ENCODE measurements around the gene ZNF227. TPM values are rescaled to one million over a fixed set of nuclear protein-coding genes. Genes with fewer than 3 reads are reported as not detected.
"Not testable (repeated sequence)": the region's sequence is repeated elsewhere in the genome, so short reads cannot be mapped to it uniquely, and the experiment has no call there.

ZNF227 gene
- polyA plus RNA-seq, result 16.4 TPM

GRCh38 chr19:44212250-44212865 lies at the start of gene ZNF227:
Gene ZNF227 (plus strand): TSS chr19:44212532. CDS start chr19:44217793, 5,261 bp downstream.
- peak within 1 kb of the TSS; percentile 89 to 96 (median 92) for H3K27ac Mint-ChIP-seq

GRCh38 chr19:44163789-44164188 lies 48.5 kb upstream of the ZNF227 start:
- Mint-ChIP-seq H3K4me3 (peak overlapping the region in 1 of 4 donors; percentile 16), H3K9me3 (peaks cover 19 to 37% (median 28%) of the 10 kb centered on the region in 3 donors)

More at GRCh38 chr19:44212250-44212865, at the start of gene ZNF227:
- peak within 1 kb of the TSS; percentile 94 to 99 (median 99) for H3K4me3 Mint-ChIP-seq
- H3K36me3 Mint-ChIP-seq, result peaks cover 11% of the 10 kb centered on the region
- H3K27me3 Mint-ChIP-seq, result no peaks in the 10 kb centered on the region
- H3K9me3 Mint-ChIP-seq, result peaks cover 0 to 3% (median 0%) of the 10 kb centered on the region in 3 donors
- H3K4me1 Mint-ChIP-seq, result peaks cover 15 to 31% (median 17%) of the 10 kb centered on the region in 3 donors

GRCh38 chr19:44164327-44164672 lies 48.0 kb upstream of the ZNF227 start:
- Mint-ChIP-seq H3K4me3 (peak overlapping the region; percentile 92 to 100 (median 97)), H3K27me3 (no peaks in the 10 kb centered on the region), H3K27ac (peak overlapping the region in 2 of 3 donors; percentile 19 to 97), H3K9me3 (peaks cover 18 to 37% (median 28%) of the 10 kb centered on the region in 3 donors), H3K36me3 (peaks cover 15% of the 10 kb centered on the region), H3K4me1 (peaks cover 19 to 27% (median 23%) of the 10 kb centered on the region in 3 donors)

More at GRCh38 chr19:44163789-44164188, 48.5 kb upstream of the ZNF227 start:
- peak overlapping the region in 1 of 3 donors; percentile 72 for H3K27ac Mint-ChIP-seq
- no peaks in the 10 kb centered on the region for H3K27me3 Mint-ChIP-seq
- H3K4me1 Mint-ChIP-seq, result peaks cover 19 to 27% (median 23%) of the 10 kb centered on the region in 3 donors
- peaks cover 13% of the 10 kb centered on the region for H3K36me3 Mint-ChIP-seq

- Mint-ChIP-seq H3K27ac (peak within 1 kb of the TSS; percentile 19 to 97 (median 97)), H3K27me3 (no peaks in the 10 kb centered on the region), H3K36me3 (peaks cover 18% of the 10 kb centered on the region), H3K9me3 (peaks cover 15 to 37% (median 25%) of the 10 kb centered on the region in 3 donors), H3K4me1 (peaks cover 19 to 27% (median 23%) of the 10 kb centered on the region in 3 donors), H3K4me3 (peak within 1 kb of the TSS; percentile 92 to 100 (median 97))
Observed at GRCh38 chr19:44164673-44165512, 47.4 kb upstream of the ZNF227 start, which contains the start of gene ZNF226. Gene ZNF226 (plus strand): TSS chr19:44165100. CDS start chr19:44170081, 4,981 bp downstream.

GRCh38 chr19:44170660-44171059 lies 41.7 kb upstream of the ZNF227 start:
- Mint-ChIP-seq H3K36me3 (peaks cover 55% of the 10 kb centered on the region), H3K9me3 (peaks cover 25 to 44% (median 34%) of the 10 kb centered on the region in 3 donors)

GRCh38 chr19:44176590-44176989 lies 35.7 kb upstream of the ZNF227 start:
- H3K27me3 Mint-ChIP-seq, result no peaks in the 10 kb centered on the region
- no peak overlapping the region for H3K27ac Mint-ChIP-seq
- no peaks in the 10 kb centered on the region for H3K4me1 Mint-ChIP-seq
- peaks cover 28 to 56% (median 50%) of the 10 kb centered on the region in 3 donors for H3K9me3 Mint-ChIP-seq
- H3K4me3 Mint-ChIP-seq, result no peak overlapping the region
- H3K36me3 Mint-ChIP-seq, result peaks cover 51% of the 10 kb centered on the region

More at GRCh38 chr19:44170660-44171059, 41.7 kb upstream of the ZNF227 start:
- H3K27me3 Mint-ChIP-seq, H3K4me3 Mint-ChIP-seq, H3K27ac Mint-ChIP-seq: not testable (repeated sequence)
- peaks cover 10 to 16% (median 10%) of the 10 kb centered on the region in 3 donors for H3K4me1 Mint-ChIP-seq

- Mint-ChIP-seq H3K36me3 (peaks cover 15% of the 10 kb centered on the region), H3K27ac (no peak overlapping the region), H3K4me1 (peaks cover 0 to 2% (median 0%) of the 10 kb centered on the region in 3 donors), H3K27me3 (no peaks in the 10 kb centered on the region), H3K9me3 (peaks cover 17 to 60% (median 48%) of the 10 kb centered on the region in 3 donors), H3K4me3 (no peak overlapping the region)
Observed at GRCh38 chr19:44180968-44181367, 31.4 kb upstream of the ZNF227 start.

GRCh38 chr19:44182145-44182544 lies 30.2 kb upstream of the ZNF227 start:
- no peaks in the 10 kb centered on the region for H3K27me3 Mint-ChIP-seq
- H3K4me1 Mint-ChIP-seq, result peaks cover 0 to 2% (median 0%) of the 10 kb centered on the region in 3 donors
- peaks cover 5% of the 10 kb centered on the region for H3K36me3 Mint-ChIP-seq
- H3K9me3 Mint-ChIP-seq, result peaks cover 17 to 52% (median 40%) of the 10 kb centered on the region in 3 donors
- H3K4me3 Mint-ChIP-seq, result peak overlapping the region in 1 of 4 donors; percentile 68
- H3K27ac Mint-ChIP-seq, result no peak overlapping the region

GRCh38 chr19:44190020-44190419 lies 22.3 kb upstream of the ZNF227 start:
- Mint-ChIP-seq H3K27me3 (no peaks in the 10 kb centered on the region), H3K9me3 (peaks cover 15 to 40% (median 31%) of the 10 kb centered on the region in 3 donors), H3K27ac (no peak overlapping the region), H3K4me3 (no peak overlapping the region), H3K36me3 (peaks cover 4% of the 10 kb centered on the region), H3K4me1 (peaks cover 0 to 2% (median 0%) of the 10 kb centered on the region in 3 donors)

- no peaks in the 10 kb centered on the region for H3K4me1 Mint-ChIP-seq
- H3K36me3 Mint-ChIP-seq, result peaks cover 6% of the 10 kb centered on the region
- peaks cover 12 to 49% (median 32%) of the 10 kb centered on the region in 3 donors for H3K9me3 Mint-ChIP-seq
- H3K4me3 Mint-ChIP-seq, result peak overlapping the region in 1 of 4 donors; percentile 73
- no peak overlapping the region for H3K27ac Mint-ChIP-seq
- no peaks in the 10 kb centered on the region for H3K27me3 Mint-ChIP-seq
Observed at GRCh38 chr19:44192127-44192526, 20.2 kb upstream of the ZNF227 start.

GRCh38 chr19:44196772-44197171 lies 15.6 kb upstream of the ZNF227 start:
- Mint-ChIP-seq H3K4me3 (no peak overlapping the region), H3K27me3 (no peaks in the 10 kb centered on the region), H3K4me1 (no peaks in the 10 kb centered on the region), H3K9me3 (peaks cover 9 to 43% (median 23%) of the 10 kb centered on the region in 3 donors), H3K27ac (no peak overlapping the region), H3K36me3 (peaks cover 6% of the 10 kb centered on the region)

- H3K4me3 Mint-ChIP-seq, result peak overlapping the region in 1 of 4 donors; percentile 40
- H3K9me3 Mint-ChIP-seq, result peaks cover 8 to 27% (median 20%) of the 10 kb centered on the region in 3 donors
- peaks cover 5 to 6% (median 6%) of the 10 kb centered on the region in 3 donors for H3K4me1 Mint-ChIP-seq
- peaks cover 2% of the 10 kb centered on the region for H3K27me3 Mint-ChIP-seq
- peak overlapping the region in 1 of 3 donors; percentile 50 for H3K27ac Mint-ChIP-seq
- peaks cover 15% of the 10 kb centered on the region for H3K36me3 Mint-ChIP-seq
Observed at GRCh38 chr19:44202470-44202869, 9.9 kb upstream of the ZNF227 start.

- Mint-ChIP-seq H3K27me3 (peaks cover 2% of the 10 kb centered on the region), H3K9me3 (peaks cover 8 to 25% (median 20%) of the 10 kb centered on the region in 3 donors), H3K4me1 (peaks cover 7 to 11% (median 7%) of the 10 kb centered on the region in 3 donors), H3K27ac (peak overlapping the region in 1 of 3 donors; percentile 50), H3K36me3 (peaks cover 13% of the 10 kb centered on the region), H3K4me3 (peak overlapping the region in 1 of 4 donors; percentile 24)
Observed at GRCh38 chr19:44202974-44203373, 9.4 kb upstream of the ZNF227 start.

- peaks cover 7 to 11% (median 7%) of the 10 kb centered on the region in 3 donors for H3K4me1 Mint-ChIP-seq
- peaks cover 8 to 25% (median 19%) of the 10 kb centered on the region in 3 donors for H3K9me3 Mint-ChIP-seq
- H3K27me3 Mint-ChIP-seq, H3K4me3 Mint-ChIP-seq, H3K27ac Mint-ChIP-seq: not testable (repeated sequence)
- peaks cover 12% of the 10 kb centered on the region for H3K36me3 Mint-ChIP-seq
Observed at GRCh38 chr19:44203877-44204276, 8.5 kb upstream of the ZNF227 start.

- Mint-ChIP-seq H3K4me1 (peaks cover 7 to 11% (median 7%) of the 10 kb centered on the region in 3 donors), H3K27ac (no peak overlapping the region), H3K9me3 (peaks cover 8 to 25% (median 17%) of the 10 kb centered on the region in 3 donors), H3K36me3 (peaks cover 12% of the 10 kb centered on the region), H3K27me3 (peaks cover 2% of the 10 kb centered on the region), H3K4me3 (no peak overlapping the region)
Observed at GRCh38 chr19:44204772-44205171, 7.6 kb upstream of the ZNF227 start.

Data from IgD-negative memory B cell (primary cell).